KOPT-K1 (cell line): ENCODE results near the gene KAT14.
"Not testable (repeated sequence)": the region's sequence is repeated elsewhere in the genome, so short reads cannot be mapped to it uniquely, and the experiment has no call there.

Source experiments
- H3K27ac ChIP-seq: fragments of 200-600 bp; sonication (generic); 2 replicates; pipeline ENCODE4 v1.5.1; 2016; ENCODE audit warnings: antibody characterized with exemption, mild to moderate bottlenecking, low read depth, low read length; ENCODE audit not compliant: poor library complexity, severe bottlenecking
- H3K36me3 ChIP-seq: fragments of 200-600 bp; sonication (generic); 2 replicates; pipeline ENCODE4 v1.5.1; 2017; ENCODE audit warnings: antibody characterized with exemption, mild to moderate bottlenecking, low read length, moderate library complexity; ENCODE audit not compliant: insufficient read depth
- H3K9me3 ChIP-seq: fragments of 200-600 bp; sonication (generic); 2 replicates; pipeline ENCODE4 v1.5.1; 2017; ENCODE audit warnings: antibody characterized with exemption, low read length, mild to moderate bottlenecking; ENCODE audit not compliant: insufficient read depth, poor library complexity, severe bottlenecking

Gene KAT14

DNA sequence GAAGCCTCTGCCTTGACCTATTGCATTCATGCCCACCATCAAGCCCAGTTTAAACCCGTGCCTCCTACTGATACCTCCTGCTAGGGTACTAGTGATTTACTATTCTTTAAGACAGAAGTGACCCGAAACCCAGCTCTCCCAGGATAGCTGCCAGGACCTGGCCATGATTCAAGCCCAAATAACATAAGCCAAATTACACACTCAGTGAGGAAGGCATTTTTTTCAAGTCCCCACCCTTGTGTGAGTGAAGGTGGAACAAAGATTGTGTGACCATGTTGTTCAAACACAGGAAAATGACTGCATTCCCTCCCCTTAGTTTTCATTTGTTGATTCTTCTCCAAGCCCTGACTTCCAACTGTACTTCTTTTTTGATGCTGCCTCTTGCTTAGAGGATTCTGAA is 3.7 kb upstream of the KAT14 start:
- H3K9me3 ChIP-seq = no peaks in the 10 kb centered on the region
- H3K36me3 ChIP-seq = no peaks in the 10 kb centered on the region
- no peak overlapping the region for H3K27ac ChIP-seq

DNA sequence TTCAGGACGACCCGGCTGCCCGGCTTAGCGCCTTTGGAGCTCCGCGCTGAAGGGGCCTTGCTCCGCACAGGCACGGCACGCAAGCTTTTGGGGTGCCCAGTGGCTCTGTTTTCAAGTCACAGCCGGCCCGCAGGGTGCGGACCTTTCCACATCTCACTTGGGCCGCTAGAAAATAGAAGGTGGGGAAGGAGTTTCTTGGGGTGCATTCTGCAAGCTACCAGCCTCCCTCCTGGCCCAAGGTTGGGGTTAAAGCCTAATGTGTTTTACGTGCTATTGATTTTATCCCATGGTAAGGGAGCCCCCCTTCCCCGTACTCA is 561 bp downstream of the KAT14 start:
- Histone ChIP-seq H3K36me3 (peaks cover 19% of the 10 kb centered on the region), H3K27ac (peak overlapping the region; percentile 81)

DNA sequence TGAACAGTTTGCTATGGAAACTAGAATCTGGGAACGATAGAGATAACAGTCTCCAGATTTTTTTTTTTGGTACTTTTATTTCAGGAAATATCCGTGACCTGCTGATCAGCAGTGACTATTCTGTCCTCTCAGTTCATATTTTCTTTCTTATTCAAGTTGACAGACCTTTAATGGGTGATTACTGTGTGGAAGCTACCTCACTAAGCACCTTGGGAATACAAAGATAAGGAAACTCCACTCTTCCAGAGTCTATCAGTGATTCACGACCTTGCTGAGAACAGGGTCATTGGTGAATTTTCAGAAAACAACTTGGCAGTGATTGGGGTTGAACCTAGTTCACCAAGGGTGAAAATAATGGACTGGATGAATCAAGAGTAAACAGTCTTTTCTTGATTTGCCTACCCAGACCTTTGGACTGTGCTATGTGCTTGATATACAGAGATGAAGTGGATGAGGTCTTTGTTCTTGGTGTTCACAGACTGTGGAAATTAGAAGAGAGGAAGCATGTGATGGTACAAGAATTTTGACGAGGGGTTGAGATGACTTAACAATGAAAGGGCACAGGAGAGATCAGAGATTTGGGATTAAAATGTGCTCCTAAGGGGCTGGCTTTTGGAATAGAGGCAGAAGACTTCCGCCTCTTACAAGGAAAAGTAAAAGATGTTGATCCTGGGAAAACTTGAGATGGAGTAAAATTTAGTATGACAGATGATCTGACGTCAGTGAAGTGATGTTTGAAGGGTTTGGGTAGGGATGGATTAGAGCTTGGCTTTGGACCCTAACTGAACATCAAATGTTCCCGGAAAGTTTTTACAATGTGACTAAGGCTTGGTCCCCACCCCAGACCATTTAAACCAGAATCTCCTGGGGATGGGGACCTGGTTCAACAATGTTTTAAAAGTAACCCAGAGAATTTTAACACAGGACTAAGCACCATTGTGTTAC is 1.2 kb downstream of the KAT14 start:
- Histone ChIP-seq H3K9me3 (no peaks in the 10 kb centered on the region), H3K27ac (peak overlapping the region; percentile 81), H3K36me3 (peaks cover 25% of the 10 kb centered on the region)

More for the DNA sequence above, 561 bp downstream of the KAT14 start:
- H3K9me3 ChIP-seq = no peaks in the 10 kb centered on the region

DNA sequence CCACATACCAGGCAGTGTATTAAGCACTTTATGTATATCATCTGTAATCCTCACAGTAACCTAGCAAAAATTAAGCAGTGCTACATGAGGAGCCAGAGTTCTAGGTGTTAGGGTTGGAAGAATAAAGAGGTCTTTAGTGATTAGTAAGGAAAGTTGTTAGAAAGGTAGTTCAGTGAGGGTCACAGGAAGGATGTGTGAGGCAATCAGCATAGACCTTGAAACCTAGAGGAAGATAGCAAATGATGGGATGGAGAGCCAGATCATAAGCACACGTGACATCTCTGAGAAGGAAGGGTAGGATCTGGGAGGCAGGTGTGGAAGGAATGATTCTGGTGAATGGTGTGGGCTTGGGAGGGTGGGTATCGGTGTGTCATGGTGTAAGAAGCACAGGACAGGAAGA is 2.2 kb downstream of the KAT14 start:
- H3K9me3 ChIP-seq = no peaks in the 10 kb centered on the region
- no peak overlapping the region for H3K27ac ChIP-seq
- H3K36me3 ChIP-seq = peaks cover 34% of the 10 kb centered on the region

DNA sequence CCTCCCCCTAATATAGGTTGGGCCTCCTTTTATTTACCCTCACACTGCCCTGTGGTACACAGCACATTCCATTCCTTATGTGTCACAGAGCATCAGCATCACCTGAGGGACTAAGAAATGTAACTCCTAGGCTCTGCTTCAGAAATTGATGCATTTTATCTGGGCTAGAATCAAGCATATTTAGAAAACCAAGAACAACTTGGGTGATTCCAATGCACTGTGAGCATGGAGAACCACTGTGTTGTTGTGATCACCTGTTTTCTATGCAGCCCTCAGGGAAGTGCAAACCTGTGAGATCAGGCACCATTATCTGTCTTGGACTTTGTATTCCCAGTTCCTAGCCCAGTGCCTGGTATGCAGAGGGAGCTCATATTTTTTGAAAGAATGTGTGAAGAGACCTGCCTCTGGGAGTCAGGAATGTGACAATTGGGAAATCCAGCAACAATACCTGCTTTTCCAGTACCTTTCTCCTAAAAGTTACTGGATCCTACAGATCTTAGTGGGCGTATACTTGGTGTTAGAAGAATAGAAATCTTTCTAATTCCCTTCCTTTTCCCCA is 7.0 kb downstream of the KAT14 start:
- H3K9me3 ChIP-seq = no peaks in the 10 kb centered on the region
- no peak overlapping the region for H3K27ac ChIP-seq
- H3K36me3 ChIP-seq = peaks cover 81% of the 10 kb centered on the region

DNA sequence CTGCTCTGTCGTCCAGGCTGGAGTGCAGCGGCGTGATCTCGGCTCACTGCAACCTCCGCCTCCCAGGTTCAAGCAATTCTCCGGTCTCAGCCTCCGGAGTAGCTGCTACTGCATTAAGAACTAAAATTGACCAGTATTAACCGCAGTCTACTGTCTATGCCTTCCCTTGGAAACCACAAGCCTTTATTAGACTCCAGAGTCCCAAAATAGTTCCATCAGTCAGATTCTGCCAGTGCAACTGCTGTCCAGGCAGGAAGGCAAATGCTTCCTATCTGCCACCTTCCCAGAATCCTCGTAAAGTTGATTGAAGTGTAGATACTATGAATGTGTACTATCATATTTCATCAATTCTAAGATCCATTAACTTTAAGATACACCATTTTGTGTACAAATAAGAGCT is 16.7 kb downstream of the KAT14 start:
- Histone ChIP-seq H3K9me3 (no peaks in the 10 kb centered on the region), H3K27ac (no peak overlapping the region), H3K36me3 (peaks cover 89% of the 10 kb centered on the region)

DNA sequence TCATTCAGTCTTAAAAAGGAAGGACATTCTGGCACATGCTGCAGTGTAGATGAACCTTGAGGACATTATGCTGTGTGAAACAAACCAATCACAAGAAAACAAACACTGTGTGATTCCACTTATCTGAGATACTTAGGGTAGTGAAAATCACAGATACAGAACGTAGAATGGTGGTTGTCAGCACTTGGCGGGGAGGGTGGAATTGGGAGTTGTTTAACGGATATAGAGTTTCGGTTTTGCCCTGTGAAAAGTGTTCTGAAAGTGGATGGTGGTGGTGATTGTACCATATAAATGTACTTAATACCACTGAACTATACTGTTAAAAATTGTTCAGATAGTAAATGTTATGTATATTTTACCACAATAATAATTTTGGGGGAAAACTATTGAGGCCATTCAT is 18.4 kb downstream of the KAT14 start:
- H3K27ac ChIP-seq = no peak overlapping the region
- H3K9me3 ChIP-seq = no peaks in the 10 kb centered on the region
- peaks cover 88% of the 10 kb centered on the region for H3K36me3 ChIP-seq

DNA sequence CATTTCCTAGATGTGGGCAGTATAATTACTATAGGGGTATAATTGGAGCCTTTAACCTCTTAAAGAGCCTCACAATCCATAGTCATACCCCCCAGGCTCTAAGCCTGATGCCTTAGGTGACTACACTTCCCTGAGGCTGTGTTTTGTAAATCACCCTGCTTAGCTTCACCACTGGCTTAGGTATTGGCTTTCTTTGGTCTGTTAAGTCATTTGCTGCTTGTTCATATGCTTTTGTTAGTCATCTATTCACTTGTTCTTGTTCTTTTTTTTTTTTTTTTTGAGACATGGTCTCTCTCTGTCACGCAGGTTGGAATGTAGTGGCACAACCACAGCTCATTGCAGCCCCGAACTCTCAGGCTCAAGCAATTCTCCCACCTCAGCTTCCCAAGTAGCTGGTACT is 26.7 kb downstream of the KAT14 start:
- Histone ChIP-seq H3K9me3 (no peaks in the 10 kb centered on the region), H3K36me3 (peaks cover 86% of the 10 kb centered on the region), H3K27ac (no peak overlapping the region)

DNA sequence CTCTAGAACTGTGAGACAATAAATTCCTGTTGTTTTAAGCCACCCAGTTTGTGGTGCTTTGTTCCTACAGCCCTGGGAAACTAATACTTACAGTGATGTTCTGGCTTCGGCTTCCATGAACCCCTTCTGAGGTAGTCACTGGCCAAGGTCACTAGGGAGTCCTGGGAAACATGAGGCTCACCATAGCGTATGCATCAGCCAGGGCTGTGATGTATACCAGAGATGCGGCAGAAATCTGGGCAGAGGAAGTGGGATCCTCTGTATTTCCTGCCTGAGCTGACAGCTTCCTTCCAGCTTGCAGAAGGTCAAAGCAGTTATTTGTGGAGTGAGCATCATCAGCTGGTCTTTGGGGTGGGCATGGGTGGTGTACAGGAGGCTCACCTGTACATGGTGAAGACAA is 27.9 kb downstream of the KAT14 start:
- Histone ChIP-seq H3K9me3 (no peaks in the 10 kb centered on the region), H3K36me3 (peaks cover 86% of the 10 kb centered on the region), H3K27ac (no peak overlapping the region)

DNA sequence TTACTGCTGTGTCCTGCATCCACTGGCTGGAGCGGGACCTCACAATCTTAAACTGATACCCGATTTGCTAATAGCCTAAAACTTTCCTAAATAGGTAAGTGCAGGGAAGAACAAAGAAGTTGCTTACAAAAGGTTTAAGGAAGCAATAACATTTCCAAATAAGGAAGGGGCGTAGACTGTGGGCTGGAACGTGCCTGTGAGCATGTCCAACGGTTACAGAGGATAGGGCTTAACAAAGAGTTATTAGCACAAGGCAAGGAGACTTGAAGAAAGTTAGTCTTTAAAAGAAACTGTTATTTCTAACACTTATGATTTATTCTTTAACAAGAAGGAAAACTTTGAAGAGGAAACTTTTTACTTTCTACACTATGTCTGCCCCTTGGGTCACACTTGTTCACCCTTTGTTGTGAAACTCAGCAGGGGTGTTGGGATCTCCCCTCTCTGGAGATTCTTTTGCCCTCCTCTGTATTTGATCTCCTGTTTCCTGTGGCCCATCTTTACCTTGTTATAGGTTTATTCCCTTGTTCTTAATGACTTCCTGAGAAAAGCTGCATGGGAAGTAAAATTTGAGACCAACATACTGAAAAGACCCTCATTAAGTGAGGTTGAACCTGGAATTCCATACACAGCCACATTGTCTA is 28.7 kb downstream of the KAT14 start:
- Histone ChIP-seq H3K9me3 (no peaks in the 10 kb centered on the region), H3K27ac (no peak overlapping the region), H3K36me3 (peaks cover 86% of the 10 kb centered on the region)

DNA sequence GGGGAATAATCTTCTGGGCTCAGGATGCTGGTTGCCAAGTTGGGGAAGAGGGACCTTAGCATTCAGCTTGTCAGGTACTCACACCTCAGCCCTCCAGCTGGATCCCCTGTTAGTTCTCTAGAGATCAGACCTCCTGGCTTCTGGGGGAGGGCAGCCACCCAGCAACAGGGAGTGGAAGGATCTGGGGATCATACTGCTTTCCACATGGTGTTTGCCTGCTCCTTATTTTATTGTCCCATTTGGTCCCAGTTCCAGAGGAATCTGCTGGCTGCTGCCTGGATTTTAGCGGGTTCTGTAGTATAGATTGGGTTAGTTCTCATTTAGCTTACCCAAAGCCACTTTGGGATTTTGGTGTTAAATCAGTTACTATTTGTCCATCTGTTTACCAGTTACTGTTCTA is 29.3 kb downstream of the KAT14 start:
- Histone ChIP-seq H3K36me3 (peaks cover 86% of the 10 kb centered on the region), H3K9me3 (no peaks in the 10 kb centered on the region), H3K27ac (no peak overlapping the region)

DNA sequence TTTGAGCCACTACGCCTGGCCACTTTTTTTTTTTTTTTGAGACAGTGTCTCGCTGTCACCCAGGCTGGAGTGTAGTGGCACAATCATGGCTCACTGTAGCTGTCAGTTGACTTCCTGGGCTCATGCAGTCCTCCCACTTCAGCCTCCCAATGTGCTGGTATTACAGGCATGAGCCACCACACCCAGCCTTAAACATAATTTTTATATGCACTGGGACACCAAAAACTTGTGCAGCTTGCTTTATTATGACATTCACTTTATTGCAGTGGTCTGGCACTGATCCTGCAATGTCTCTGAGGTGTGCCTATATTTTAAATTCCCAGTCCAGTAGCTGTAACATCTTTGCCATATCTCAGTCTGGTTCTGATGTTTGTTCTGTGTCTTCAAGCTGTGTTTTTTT is 34.7 kb downstream of the KAT14 start:
- peaks cover 84% of the 10 kb centered on the region for H3K36me3 ChIP-seq

DNA sequence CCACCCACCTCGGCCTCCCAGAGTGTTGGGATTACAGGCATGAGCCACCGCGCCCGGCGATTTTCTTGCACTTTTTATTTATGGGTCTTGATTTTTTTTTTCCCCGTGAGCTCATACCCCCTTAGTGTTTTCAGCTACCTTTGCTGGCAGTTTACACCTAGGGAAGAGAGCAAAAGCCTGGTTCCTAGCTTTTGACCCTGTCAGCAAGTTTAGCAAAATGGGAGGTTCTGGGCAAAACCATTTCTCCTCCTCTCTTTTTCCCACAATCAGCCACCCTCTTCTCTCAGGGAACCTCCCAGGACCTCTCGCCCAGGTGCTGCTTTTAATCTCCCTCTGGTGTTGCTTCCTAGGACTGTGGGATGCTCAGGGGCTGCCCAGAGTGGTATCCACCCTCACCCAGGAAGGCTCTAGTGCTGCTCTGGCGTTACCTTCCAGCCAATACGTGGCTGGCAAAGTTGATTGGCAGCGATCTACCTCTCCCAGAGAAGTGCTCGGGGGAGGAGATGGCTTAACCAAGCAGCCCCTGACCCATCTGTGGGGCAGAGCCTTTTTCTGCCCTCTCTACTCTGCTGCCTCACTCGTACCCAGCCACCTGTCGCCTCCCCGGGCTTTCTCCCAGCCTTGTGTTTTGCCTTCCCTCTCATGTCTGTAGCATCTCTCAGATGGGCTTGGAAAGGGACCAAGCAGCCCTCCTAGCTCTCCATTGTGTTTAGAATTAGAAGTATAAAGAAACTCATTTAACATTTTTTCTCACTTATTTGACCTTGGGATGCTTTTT is 37.4 kb downstream of the KAT14 start:
- H3K27ac ChIP-seq = no peak overlapping the region
- H3K9me3 ChIP-seq = peaks cover 13% of the 10 kb centered on the region
- peaks cover 91% of the 10 kb centered on the region for H3K36me3 ChIP-seq

More for the DNA sequence above, 34.7 kb downstream of the KAT14 start:
- H3K9me3 ChIP-seq = no peaks in the 10 kb centered on the region
- H3K27ac ChIP-seq = no peak overlapping the region

DNA sequence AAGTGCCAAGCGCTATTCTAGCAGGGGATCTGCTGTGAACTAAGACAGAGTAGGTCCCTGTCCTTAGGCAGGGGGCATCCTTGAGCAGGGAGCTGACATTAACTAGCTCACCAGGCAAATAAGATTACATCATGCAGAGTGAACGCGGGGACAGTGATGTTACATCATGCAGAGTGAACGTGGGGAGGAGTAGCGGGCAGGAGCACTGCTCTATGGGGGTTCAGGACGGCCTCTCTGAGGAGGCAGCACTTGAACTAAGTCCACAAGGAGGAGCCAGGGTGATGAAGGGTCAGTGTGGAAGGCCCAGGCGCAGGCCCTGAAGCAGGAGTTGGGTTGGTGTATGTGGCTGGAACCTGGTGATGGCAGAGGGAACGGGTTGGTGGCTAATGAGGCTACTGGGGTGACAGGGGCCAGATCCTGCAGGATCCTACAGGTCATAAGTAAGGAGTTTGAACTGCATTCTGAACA is 38.7 kb downstream of the KAT14 start:
- peaks cover 20% of the 10 kb centered on the region for H3K9me3 ChIP-seq
- peaks cover 89% of the 10 kb centered on the region for H3K36me3 ChIP-seq
- H3K27ac ChIP-seq = no peak overlapping the region

DNA sequence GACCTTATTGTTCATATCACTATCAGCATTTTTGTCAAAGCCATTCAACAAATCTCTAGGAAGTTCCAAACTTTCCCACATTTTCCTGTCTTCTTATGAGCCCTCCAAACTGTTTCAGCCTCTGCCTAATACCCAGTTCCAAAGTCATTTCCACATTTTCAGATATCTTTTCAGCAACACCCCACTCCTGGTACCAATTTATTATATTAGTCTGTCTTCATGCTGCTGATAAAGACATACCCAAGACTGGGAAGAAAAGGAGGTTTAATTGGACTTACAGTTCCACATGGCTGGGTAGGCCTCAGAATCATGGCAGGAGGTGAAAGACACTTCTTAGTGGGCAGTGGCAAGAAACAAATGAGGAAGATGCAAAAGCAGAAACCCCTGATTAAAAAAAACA is 42.7 kb downstream of the KAT14 start:
- H3K27ac ChIP-seq = not testable (repeated sequence)
- Histone ChIP-seq H3K9me3 (peaks cover 20% of the 10 kb centered on the region), H3K36me3 (peaks cover 93% of the 10 kb centered on the region)
